ENCODE results near the gene AGA. TPM values are rescaled to one million over a fixed set of nuclear protein-coding genes. Genes with fewer than 3 reads are reported as not detected.

AGA gene
- total and polyA plus RNA-seq, 2 of the 4 experiments (the other 2 are of a cell fraction): 26.3 to 38.5 TPM

DNA sequence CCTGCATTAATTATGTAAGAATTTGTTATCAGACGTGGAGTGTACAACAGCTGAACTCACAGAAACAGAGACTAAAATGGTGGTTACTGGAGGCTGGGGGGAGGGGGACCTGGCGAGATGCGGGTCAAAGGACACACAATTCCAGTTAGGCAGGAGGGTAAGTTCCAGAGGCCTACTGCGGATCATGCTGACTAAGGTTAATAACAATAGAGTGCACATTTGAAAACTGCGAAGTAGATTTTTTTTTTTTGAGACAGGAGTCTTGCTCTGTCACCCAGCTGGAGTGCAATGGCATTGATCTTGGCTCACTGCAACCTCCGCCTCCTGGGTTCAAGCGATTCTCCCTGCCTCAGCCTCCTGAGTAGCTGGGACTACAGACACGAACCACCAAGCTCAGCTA, 7.6 kb downstream of the AGA start:
- TF ChIP-seq POLR2A (IDR thresholded peaks at IDR 0.05; ENCODE audit: low read depth, low read length) (no peak), MAFK (IDR thresholded peaks at IDR 0.05; ENCODE audit: low read depth, low read length) (0 out of 2 replicates have a peak, but pooled peaks have one; percentile 17)
- Histone ChIP-seq H2AK5ac (ENCODE audit: low read depth, low read length) (no peak overlapping the region), H3K79me1 (ENCODE audit: low read depth in 1 of 2, low read length in 2 of 2) (no peaks in the 10 kb centered on the region), H3K14ac (replicated peaks; ENCODE audit: low read depth, low read length) (no peak overlapping the region), H4K20me1 (ENCODE audit: insufficient read depth, low read length) (no peaks in the 10 kb centered on the region), H3K4me1 (ENCODE audit: control insufficient read depth, insufficient read depth, low read length) (no peaks in the 10 kb centered on the region), H3K9me3 (ENCODE audit: control insufficient read depth, insufficient read depth, low read length) (no peaks in the 10 kb centered on the region), H4K5ac (ENCODE audit: low read depth, low read length) (no peak overlapping the region), H2AFZ (replicated peaks; ENCODE audit: low read length, poor library complexity) (no peak overlapping the region), H4K91ac (ENCODE audit: insufficient read depth, low read depth, low read length) (no peak overlapping the region), H2BK15ac (ENCODE audit: low read depth, low read length) (no peak overlapping the region), H3K18ac (ENCODE audit: low read depth, low read length) (no peak overlapping the region), H3K27me3 (ENCODE audit: control insufficient read depth, insufficient read depth, low read length) (no peaks in the 10 kb centered on the region), H3K9ac (ENCODE audit: low read depth, low read length) (no peak overlapping the region), H3K23ac (ENCODE audit: low read depth, low read length) (no peak overlapping the region), H2BK5ac (ENCODE audit: low read depth, low read length, poor library complexity, severe bottlenecking) (no peak overlapping the region), H3K4ac (ENCODE audit: low read depth, low read length) (no peak overlapping the region), H3K36me3 (ENCODE audit: control insufficient read depth, insufficient read depth, low read length) (0 out of 2 replicates have a peak, but pooled peaks cover 2% of the 10 kb centered on the region), H2BK20ac (ENCODE audit: low read depth, low read length) (no peak overlapping the region), H2AK9ac (replicated peaks; ENCODE audit: low read depth, low read length, poor library complexity) (no peak overlapping the region), H3K4me2 (ENCODE audit: low read depth, low read length) (no peak overlapping the region), H3K4me3 (ENCODE audit: insufficient read depth, low read depth, low read length) (no peak overlapping the region), H4K8ac (ENCODE audit: low read depth in 2 of 2, low read length in 2 of 2) (no peak overlapping the region), H3K56ac (ENCODE audit: extremely low read depth, insufficient read depth, low read length) (no peak overlapping the region), H2BK120ac (ENCODE audit: low read depth, low read length) (no peak overlapping the region), H3K9me1 (ENCODE audit: insufficient read depth, low read length) (no peaks in the 10 kb centered on the region; the same call in 1 of the 2 replicates), H3K27ac (ENCODE audit: insufficient read depth, low read length) (no peak overlapping the region)
- in situ Hi-C loops (cut with MboI; ENCODE audit: low sequenced_read_pairs) (no loop called here), dilution Hi-C loops (cut with HindIII; ENCODE audit: low sequenced_read_pairs, unreplicated experiment) (no loop called here), intact Hi-C loops (cut with micrococcal nuclease) (no loop called here)
- WGBS, 2 experiments (ENCODE audit: extremely low coverage in 2 of 2, insufficient read length in 1 of 2): 100% methylated on average over 2 of the region's 8 CpGs; no CpG with 5 or more reads in 1 of the 2 experiments
- DNase-seq (no peak), ATAC-seq (ENCODE audit: low read depth) (no peak)
- BruUV-seq (replicated peaks): no TSS peak
- POLR2A ChIA-PET (ENCODE audit: unreplicated experiment): no interaction called here
- CTCF ChIA-PET: no interaction called here
